ENCODE data around the gene CLSTN3.

The CLSTN3 gene

GRCh38 chr12:7130701-7131501 is 730 bp downstream of the CLSTN3 start (continued):
- TF ChIP-seq CTCF (tag by site-specific recombination; IDR thresholded peaks at IDR 0.05) (no peak; the same call in 1 of the 2 replicates), ZNF521 (tag by site-specific recombination; IDR thresholded peaks at IDR 0.05) (no peak), ZNF837 (tag by site-specific recombination; IDR thresholded peaks at IDR 0.05) (no peak), ZNF140 (tag by site-specific recombination; IDR thresholded peaks at IDR 0.05) (no peak), ZNF514 (tag by site-specific recombination; IDR thresholded peaks at IDR 0.05) (no peak), KLF10 (tag by site-specific recombination; IDR thresholded peaks at IDR 0.05) (no peak), ZNF791 (tag by site-specific recombination; IDR thresholded peaks at IDR 0.05) (no peak), SP7 (tag by site-specific recombination; IDR thresholded peaks at IDR 0.05) (peak; percentile 68; the same call in 1 of the 2 replicates), ZNF394 (tag by site-specific recombination; IDR thresholded peaks at IDR 0.05; ENCODE audit: borderline replicate concordance) (no peak), KLF9 (tag by site-specific recombination; IDR thresholded peaks at IDR 0.05; ENCODE audit: low read depth) (peak; percentile 77; the same call in 1 of the 2 replicates), ZNF658 (tag by site-specific recombination; IDR thresholded peaks at IDR 0.05) (no peak), PRDM10 (tag by site-specific recombination; IDR thresholded peaks at IDR 0.05) (no peak), ZNF473 (tag by site-specific recombination; IDR thresholded peaks at IDR 0.05) (no peak), ZNF529 (tag by site-specific recombination; IDR thresholded peaks at IDR 0.05; ENCODE audit: insufficient replicate concordance) (no peak), ZNF830 (tag by site-specific recombination; IDR thresholded peaks at IDR 0.05; ENCODE audit: low read depth) (no peak), ZNF248 (tag by site-specific recombination; IDR thresholded peaks at IDR 0.05) (no peak), ZNF645 (tag by site-specific recombination; IDR thresholded peaks at IDR 0.05) (no peak), HOXD13 (CRISPR knock-in tag; IDR thresholded peaks at IDR 0.05; ENCODE audit: borderline replicate concordance) (no peak), ZNF292 (tag by site-specific recombination; IDR thresholded peaks at IDR 0.05; ENCODE audit: borderline replicate concordance, low read depth) (no peak), ZNF624 (tag by site-specific recombination; IDR thresholded peaks at IDR 0.05) (no peak), YY2 (tag by site-specific recombination; IDR thresholded peaks at IDR 0.05) (no peak), ZNF266 (tag by site-specific recombination; IDR thresholded peaks at IDR 0.05; ENCODE audit: low read depth) (no peak), ZNF747 (tag by site-specific recombination; IDR thresholded peaks at IDR 0.05) (no peak), ZNF549 (tag by site-specific recombination; IDR thresholded peaks at IDR 0.05) (no peak), KLF17 (tag by site-specific recombination; IDR thresholded peaks at IDR 0.05) (peak; percentile 79), PBX3 (CRISPR knock-in tag; IDR thresholded peaks at IDR 0.05) (no peak), ZNF311 (tag by site-specific recombination; IDR thresholded peaks at IDR 0.05; ENCODE audit: borderline replicate concordance) (no peak), SCRT1 (tag by site-specific recombination; IDR thresholded peaks at IDR 0.05; ENCODE audit: borderline replicate concordance) (no peak), ZSCAN23 (tag by site-specific recombination; IDR thresholded peaks at IDR 0.05) (peak; percentile 29; the same call in 1 of the 2 replicates), ZSCAN30 (tag by site-specific recombination; IDR thresholded peaks at IDR 0.05) (no peak), ZNF214 (tag by site-specific recombination; IDR thresholded peaks at IDR 0.05; ENCODE audit: borderline replicate concordance) (no peak), ZNF560 (tag by site-specific recombination; IDR thresholded peaks at IDR 0.05; ENCODE audit: borderline replicate concordance) (no peak)

All from HEK293 (cell line).